ENCODE measurements around the gene MYRIP. TPM values are rescaled to one million over a fixed set of nuclear protein-coding genes. Genes with fewer than 3 reads are reported as not detected.

The MYRIP gene
- total and polyA plus RNA-seq, 4 donors, result 0.98 to 11.7 (median 6.8) TPM

DNA sequence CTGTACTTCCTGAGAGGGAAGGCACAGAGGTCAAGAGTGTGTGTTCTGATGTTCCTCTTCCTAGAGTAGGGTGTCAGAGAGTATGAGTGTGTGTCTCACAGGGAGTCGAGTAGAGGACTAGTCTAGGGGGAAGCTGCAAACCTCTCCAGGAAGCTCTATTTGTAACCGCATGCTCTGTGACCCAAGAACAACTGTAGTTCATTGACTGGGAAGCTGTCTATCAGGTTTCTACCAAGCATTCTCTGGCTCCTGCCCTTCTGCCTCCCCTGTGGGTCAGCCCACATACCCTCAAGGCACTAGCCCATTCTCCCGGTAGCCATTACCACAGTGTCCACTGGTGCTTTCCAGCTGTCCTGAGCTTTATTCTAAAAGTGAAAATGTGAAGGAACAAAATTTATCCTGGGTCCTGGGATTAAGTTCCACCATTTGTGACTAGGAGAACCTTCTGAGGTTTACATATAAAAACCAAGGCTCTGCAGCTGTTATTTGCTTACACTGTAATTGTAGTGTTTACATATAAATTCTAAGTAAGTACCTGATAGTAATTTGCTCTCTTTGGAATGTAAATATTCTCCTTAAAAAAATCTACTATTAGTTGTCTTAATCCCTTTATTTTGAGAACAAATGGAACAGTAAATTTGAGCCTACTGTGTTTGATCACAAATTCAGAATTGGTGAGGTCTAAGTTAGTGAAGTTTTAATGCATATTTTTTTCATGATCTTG lies 40.7 kb downstream of the MYRIP start:
- H3K9ac ChIP-seq (ENCODE audit: low read depth in 1 of 2, low read length in 2 of 2), result peak overlapping the region in 1 of 2 donors; percentile 3
- TF ChIP-seq TAF1 (conservative IDR thresholded peaks at IDR 0.05), result no peak
- no peak for TF ChIP-seq EGR1 (IDR thresholded peaks at IDR 0.05; ENCODE audit: low read depth in 2 of 2)
- H3K36me3 ChIP-seq (ENCODE audit: control insufficient read depth in 4 of 4, insufficient read depth in 3 of 4, low read depth in 1 of 4, low read length in 3 of 4), result no peaks in the 10 kb centered on the region
- no peaks in the 10 kb centered on the region for H3K9me3 ChIP-seq (ENCODE audit: control insufficient read depth in 4 of 4, low read length in 3 of 4)
- H3K4me1 ChIP-seq (ENCODE audit: control insufficient read depth in 4 of 4, insufficient read depth in 4 of 4, low read length in 3 of 4), result peaks cover 0 to 11% (median under 1%) of the 10 kb centered on the region in 4 donors
- DNase-seq (ENCODE audit: low spot score), result no peak
- no peak overlapping the region for H3K4me3 ChIP-seq (ENCODE audit: low read depth in 1 of 3, low read length in 3 of 3)
- WGBS, result 63% methylated on average over 3 of the region's 3 CpGs
- H3K27me3 ChIP-seq (ENCODE audit: control insufficient read depth in 4 of 4, insufficient read depth in 4 of 4, low read length in 3 of 4), result no peaks in the 10 kb centered on the region
- H3K27ac ChIP-seq (ENCODE audit: low read depth in 1 of 2, low read length in 2 of 2), result no peak overlapping the region

DNA sequence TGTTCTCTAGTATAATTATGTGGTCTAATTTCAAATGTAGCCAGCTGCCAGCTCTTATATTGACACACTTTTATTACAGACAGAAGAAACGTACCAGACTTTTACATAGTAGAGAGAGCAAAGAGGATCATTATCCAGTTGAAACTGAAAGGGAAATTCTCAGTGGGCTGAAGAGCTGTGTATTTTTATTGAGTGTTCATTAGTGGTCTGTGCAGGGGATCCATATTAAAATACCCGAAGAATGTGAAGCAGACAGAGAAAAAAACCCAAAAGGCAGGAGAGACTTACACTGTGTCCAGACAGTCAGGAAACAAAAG lies 41.3 kb downstream of the MYRIP start:
- Histone ChIP-seq H3K27ac (ENCODE audit: low read depth in 1 of 2, low read length in 2 of 2) (no peak overlapping the region), H3K9me3 (ENCODE audit: control insufficient read depth in 4 of 4, low read length in 3 of 4) (no peaks in the 10 kb centered on the region), H3K36me3 (ENCODE audit: control insufficient read depth in 4 of 4, insufficient read depth in 3 of 4, low read depth in 1 of 4, low read length in 3 of 4) (no peaks in the 10 kb centered on the region), H3K27me3 (ENCODE audit: control insufficient read depth in 4 of 4, insufficient read depth in 4 of 4, low read length in 3 of 4) (no peaks in the 10 kb centered on the region), H3K9ac (ENCODE audit: low read depth in 1 of 2, low read length in 2 of 2) (peak overlapping the region in 1 of 2 donors; percentile 3), H3K4me3 (ENCODE audit: low read depth in 1 of 3, low read length in 3 of 3) (no peak overlapping the region), H3K4me1 (ENCODE audit: control insufficient read depth in 4 of 4, insufficient read depth in 4 of 4, low read length in 3 of 4) (peaks cover 0 to 11% (median under 1%) of the 10 kb centered on the region in 4 donors)
- no peak for DNase-seq (ENCODE audit: low spot score)
- WGBS, result 37% methylated on average over 2 of the region's 2 CpGs
- TF ChIP-seq SP1 (IDR thresholded peaks at IDR 0.05), result no peak
- TF ChIP-seq JUND (IDR thresholded peaks at IDR 0.05), result no peak
- TF ChIP-seq FOXA1 (IDR thresholded peaks at IDR 0.05), result no peak
- no peak for TF ChIP-seq FOXA2 (IDR thresholded peaks at IDR 0.05)
- TF ChIP-seq RXRA (IDR thresholded peaks at IDR 0.05), result no peak
- no peak for TF ChIP-seq NR2F2 (IDR thresholded peaks at IDR 0.05)
- TF ChIP-seq HNF4A (conservative IDR thresholded peaks at IDR 0.05), result no peak
- TF ChIP-seq RAD21 (IDR thresholded peaks at IDR 0.05), result no peak
- TF ChIP-seq HNF4G (IDR thresholded peaks at IDR 0.05), result no peak
- TF ChIP-seq, protein P1, sequence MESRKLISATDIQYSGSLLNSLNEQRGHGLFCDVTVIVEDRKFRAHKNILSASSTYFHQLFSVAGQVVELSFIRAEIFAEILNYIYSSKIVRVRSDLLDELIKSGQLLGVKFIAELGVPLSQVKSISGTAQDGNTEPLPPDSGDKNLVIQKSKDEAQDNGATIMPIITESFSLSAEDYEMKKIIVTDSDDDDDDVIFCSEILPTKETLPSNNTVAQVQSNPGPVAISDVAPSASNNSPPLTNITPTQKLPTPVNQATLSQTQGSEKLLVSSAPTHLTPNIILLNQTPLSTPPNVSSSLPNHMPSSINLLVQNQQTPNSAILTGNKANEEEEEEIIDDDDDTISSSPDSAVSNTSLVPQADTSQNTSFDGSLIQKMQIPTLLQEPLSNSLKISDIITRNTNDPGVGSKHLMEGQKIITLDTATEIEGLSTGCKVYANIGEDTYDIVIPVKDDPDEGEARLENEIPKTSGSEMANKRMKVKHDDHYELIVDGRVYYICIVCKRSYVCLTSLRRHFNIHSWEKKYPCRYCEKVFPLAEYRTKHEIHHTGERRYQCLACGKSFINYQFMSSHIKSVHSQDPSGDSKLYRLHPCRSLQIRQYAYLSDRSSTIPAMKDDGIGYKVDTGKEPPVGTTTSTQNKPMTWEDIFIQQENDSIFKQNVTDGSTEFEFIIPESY (IDR thresholded peaks at IDR 0.05), result no peak
- TF ChIP-seq, protein P2, sequence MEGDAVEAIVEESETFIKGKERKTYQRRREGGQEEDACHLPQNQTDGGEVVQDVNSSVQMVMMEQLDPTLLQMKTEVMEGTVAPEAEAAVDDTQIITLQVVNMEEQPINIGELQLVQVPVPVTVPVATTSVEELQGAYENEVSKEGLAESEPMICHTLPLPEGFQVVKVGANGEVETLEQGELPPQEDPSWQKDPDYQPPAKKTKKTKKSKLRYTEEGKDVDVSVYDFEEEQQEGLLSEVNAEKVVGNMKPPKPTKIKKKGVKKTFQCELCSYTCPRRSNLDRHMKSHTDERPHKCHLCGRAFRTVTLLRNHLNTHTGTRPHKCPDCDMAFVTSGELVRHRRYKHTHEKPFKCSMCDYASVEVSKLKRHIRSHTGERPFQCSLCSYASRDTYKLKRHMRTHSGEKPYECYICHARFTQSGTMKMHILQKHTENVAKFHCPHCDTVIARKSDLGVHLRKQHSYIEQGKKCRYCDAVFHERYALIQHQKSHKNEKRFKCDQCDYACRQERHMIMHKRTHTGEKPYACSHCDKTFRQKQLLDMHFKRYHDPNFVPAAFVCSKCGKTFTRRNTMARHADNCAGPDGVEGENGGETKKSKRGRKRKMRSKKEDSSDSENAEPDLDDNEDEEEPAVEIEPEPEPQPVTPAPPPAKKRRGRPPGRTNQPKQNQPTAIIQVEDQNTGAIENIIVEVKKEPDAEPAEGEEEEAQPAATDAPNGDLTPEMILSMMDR (IDR thresholded peaks at IDR 0.05; ENCODE audit: low read depth, low read length, missing input control), result no peak
- no peak for TF ChIP-seq EGR1 (IDR thresholded peaks at IDR 0.05; ENCODE audit: low read depth in 2 of 2)

DNA sequence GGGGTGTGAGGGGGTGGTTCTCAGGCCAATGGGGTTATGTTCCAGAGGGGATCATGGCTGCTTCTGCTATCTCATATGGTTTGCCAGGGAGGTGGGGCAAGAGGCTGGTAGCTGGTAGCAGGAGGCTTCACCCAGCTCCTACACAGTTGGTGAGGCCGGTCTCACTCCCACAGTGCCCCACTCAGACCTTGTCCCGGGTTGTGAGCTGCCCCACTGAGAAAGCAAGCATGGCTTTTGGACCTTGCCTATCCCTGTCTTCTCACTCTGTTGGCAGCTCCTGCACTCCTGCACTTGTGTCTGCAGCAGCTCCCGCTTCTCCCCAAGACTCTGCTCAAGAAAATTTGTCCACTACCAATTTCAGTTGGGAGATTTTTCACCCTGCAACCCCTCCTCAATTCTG lies 46.1 kb downstream of the MYRIP start:
- Histone ChIP-seq H3K36me3 (ENCODE audit: control insufficient read depth in 4 of 4, insufficient read depth in 3 of 4, low read depth in 1 of 4, low read length in 3 of 4) (no peaks in the 10 kb centered on the region), H3K9ac (ENCODE audit: low read depth in 1 of 2, low read length in 2 of 2) (no peak overlapping the region), H3K27ac (ENCODE audit: low read depth in 1 of 2, low read length in 2 of 2) (no peak overlapping the region), H3K27me3 (ENCODE audit: control insufficient read depth in 4 of 4, insufficient read depth in 4 of 4, low read length in 3 of 4) (no peaks in the 10 kb centered on the region), H3K9me3 (ENCODE audit: control insufficient read depth in 4 of 4, low read length in 3 of 4) (no peaks in the 10 kb centered on the region), H3K4me1 (ENCODE audit: control insufficient read depth in 4 of 4, insufficient read depth in 4 of 4, low read length in 3 of 4) (peaks cover 0 to 5% (median under 1%) of the 10 kb centered on the region in 4 donors), H3K4me3 (ENCODE audit: low read depth in 1 of 3, low read length in 3 of 3) (no peak overlapping the region)
- no peak for TF ChIP-seq GABPA (IDR thresholded peaks at IDR 0.05 in 1 of 2, conservative IDR thresholded peaks at IDR 0.05 in 1 of 2)
- no peak for TF ChIP-seq EGR1 (IDR thresholded peaks at IDR 0.05; ENCODE audit: low read depth in 2 of 2)
- no peak for TF ChIP-seq HNF4G (IDR thresholded peaks at IDR 0.05)
- TF ChIP-seq FOXA2 (IDR thresholded peaks at IDR 0.05), result no peak
- TF ChIP-seq YY1 (IDR thresholded peaks at IDR 0.05), result no peak
- TF ChIP-seq, protein P1 (IDR thresholded peaks at IDR 0.05), result no peak
- TF ChIP-seq, protein P3, sequence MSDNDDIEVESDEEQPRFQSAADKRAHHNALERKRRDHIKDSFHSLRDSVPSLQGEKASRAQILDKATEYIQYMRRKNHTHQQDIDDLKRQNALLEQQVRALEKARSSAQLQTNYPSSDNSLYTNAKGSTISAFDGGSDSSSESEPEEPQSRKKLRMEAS (IDR thresholded peaks at IDR 0.05), result no peak
- TF ChIP-seq RXRA (IDR thresholded peaks at IDR 0.05), result no peak
- TF ChIP-seq, protein P4, sequence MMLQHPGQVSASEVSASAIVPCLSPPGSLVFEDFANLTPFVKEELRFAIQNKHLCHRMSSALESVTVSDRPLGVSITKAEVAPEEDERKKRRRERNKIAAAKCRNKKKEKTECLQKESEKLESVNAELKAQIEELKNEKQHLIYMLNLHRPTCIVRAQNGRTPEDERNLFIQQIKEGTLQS (IDR thresholded peaks at IDR 0.05), result no peak
- no peak for TF ChIP-seq FOXA1 (IDR thresholded peaks at IDR 0.05)
- TF ChIP-seq, protein P2 (IDR thresholded peaks at IDR 0.05; ENCODE audit: low read depth, low read length, missing input control), result no peak
- no peak for DNase-seq (ENCODE audit: low spot score)
- 86% methylated on average over 3 of the region's 3 CpGs for WGBS

All from liver (tissue), 9 donors.